Measurements from ENCODE around the gene MCCD1. TPM values are rescaled to one million over a fixed set of nuclear protein-coding genes. Genes with fewer than 3 reads are reported as not detected.
"Not testable (repeated sequence)": the region's sequence is repeated elsewhere in the genome, so short reads cannot be mapped to it uniquely, and the experiment has no call there.

The MCCD1 gene
- total RNA-seq, 1 donor from 2014 or later = not detected

DNA sequence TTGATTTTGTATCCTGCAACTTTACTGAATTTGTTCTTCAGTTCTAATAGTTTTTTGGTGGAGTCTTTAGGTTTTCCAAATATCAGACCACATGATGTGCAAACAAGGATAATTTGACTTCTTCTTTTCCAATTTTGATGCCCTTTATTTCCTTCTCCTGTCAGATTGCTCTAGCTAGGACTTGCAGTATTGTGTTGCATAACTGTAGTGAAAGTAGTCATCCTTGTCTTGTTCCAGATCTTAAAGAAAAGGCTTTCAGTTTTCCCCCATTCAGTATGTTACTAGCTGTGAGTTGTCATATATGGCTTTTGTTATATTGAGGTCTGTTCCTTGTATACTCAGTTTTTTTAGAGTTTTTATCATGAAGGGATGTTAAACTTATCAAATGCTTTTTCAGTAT is 26.2 kb upstream of the MCCD1 start:
- intact Hi-C loops (cut with DNase I) = no loop called here

DNA sequence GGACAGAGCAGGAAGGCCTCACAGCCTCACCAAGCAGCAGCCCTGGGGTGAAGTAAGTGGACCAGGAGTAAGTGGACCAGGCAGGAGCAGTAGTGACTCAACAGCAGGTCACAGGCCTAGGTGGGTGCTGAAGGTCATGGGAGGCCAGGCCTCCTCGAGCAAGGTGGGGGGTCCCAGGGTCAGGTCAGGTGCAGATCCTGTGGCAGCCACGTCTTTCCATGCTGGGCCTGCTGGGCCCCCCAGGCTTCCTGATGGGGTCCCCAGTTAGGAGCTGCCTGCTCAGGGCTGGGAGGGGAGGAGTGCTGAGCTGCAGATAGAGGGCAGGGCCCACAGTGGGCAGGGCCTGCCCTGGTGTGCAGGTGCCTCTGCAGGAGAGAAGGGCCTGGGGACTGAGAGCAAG is 19.7 kb upstream of the MCCD1 start:
- intact Hi-C loops (cut with DNase I); DNase-seq (ENCODE audit: low spot score): not testable (repeated sequence)

More for the DNA sequence above, 26.2 kb upstream of the MCCD1 start:
- no peak for DNase-seq (ENCODE audit: low spot score)

DNA sequence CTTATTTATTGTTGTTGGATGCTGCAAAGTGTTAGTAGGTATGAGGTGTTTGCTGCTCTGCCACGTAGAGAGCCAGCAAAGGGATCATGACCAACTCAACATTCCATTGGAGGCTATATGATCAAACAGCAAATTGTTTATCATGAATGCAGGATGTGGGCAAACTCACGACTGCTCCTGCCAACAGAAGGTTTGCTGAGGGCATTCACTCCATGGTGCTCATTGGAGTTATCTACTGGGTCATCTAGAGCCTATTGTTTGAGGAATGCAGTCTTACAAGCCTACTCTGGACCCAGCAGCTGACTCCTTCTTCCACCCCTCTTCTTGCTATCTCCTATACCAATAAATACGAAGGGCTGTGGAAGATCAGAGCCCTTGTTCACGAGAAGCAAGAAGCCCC is 18.8 kb upstream of the MCCD1 start:
- intact Hi-C loops (cut with DNase I) = no loop called here
- DNase-seq (ENCODE audit: low spot score) = no peak

DNA sequence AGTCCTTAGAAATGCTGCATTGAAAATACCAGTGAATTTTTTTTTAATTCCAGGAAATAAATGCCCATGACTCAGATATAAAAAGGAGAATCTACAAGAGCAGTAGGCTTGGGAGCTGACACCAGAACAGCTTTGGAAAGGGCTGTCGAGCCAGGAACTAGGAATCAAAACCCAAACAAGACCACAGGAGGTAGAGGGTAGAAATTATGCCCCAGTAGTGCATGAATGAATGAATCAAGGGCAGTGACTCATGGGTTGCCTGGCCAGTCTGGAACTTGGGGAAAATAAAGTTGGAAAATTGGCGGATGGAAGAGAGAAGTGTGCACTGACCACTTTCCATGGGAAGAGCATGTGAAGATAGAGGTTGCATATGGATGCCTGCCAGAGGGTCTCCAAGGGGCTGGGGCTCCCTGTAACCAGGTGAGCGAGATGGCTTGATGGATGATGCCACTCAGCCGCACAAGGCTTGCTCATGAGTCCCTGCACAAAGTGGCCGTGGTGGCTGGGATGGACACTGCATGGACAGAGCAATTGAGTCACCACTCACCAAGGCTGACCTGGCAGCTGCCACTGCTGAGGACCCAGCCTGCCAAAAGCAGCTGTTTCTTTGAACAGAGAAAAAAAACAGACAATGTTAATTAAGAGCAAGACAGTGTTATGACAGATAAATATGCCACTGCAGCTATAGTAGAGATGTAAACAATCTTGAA is 15.2 kb upstream of the MCCD1 start:
- intact Hi-C loops (cut with DNase I) = no loop called here
- DNase-seq (ENCODE audit: low spot score) = no peak

DNA sequence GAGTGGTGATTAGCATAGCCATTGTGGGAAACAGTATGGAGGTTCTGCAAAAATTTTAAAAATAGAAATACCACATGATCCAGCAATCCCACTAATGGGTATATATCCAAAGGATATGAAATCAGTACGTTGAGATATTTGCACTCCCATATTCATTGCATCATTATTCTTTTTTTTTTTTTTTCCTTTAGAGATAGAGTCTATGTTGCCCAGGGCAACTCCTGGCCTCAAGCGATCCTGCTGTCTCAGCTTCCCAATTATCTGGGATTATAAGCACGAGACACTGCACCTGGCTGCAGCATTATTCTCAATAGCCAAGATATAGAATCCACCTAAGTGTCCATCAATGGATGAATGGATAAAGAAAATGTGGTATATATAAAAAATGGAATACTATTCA is 6.9 kb upstream of the MCCD1 start:
- intact Hi-C loops (cut with DNase I) = no loop called here
- no peak for DNase-seq (ENCODE audit: low spot score)

DNA sequence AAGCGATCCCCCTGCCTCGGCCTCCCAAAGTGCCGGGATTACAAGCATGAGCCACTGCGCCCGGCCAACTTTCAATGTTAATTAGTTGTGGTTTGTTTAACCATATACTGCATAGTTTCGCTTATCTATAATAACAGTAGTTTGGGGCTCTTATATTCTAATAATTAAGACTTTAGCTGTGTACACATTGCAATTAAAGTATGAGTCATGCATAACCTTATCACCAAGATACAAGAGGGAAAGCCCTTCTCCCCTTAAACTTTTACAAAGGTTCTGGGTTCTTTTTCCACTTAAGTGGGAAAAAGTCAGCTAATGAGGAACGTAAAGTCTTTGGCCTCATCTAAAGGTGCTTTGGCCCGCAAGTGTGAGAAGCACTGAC is 3.2 kb upstream of the MCCD1 start:
- DNase-seq (ENCODE audit: low spot score) = no peak
- intact Hi-C loops (cut with DNase I) = no loop called here

DNA sequence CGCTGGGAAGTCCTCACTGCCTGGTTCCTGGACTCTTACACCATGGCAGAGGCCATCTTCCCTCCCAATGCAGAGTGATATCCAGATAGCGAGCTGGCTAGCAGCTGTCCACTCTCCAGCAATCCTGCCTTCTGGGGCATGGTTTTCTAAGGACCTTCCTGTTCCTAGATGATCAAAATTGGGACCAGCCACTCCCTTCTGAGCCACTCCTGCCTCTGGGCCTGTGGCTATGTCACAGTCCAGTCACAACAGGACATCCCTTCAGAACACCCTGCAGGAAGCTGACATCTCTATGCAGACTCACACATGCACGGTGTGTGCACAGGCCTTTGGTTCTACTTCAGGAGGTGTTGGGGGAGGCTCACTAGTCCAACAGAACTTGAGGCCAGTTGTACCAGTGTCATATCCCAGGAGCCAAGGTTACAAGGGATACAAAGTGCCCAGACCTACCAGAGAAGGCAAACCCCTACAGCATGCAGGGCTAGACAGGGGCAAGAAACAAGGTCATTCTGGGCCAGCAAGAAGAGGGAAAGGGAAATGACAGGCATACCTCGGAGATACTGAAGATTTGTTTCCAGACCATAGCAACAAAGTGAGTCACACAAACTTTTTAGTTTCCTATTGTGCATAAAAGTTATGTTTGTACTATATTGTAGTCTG is 2.7 kb upstream of the MCCD1 start:
- intact Hi-C loops (cut with DNase I) = no loop called here
- no peak for DNase-seq (ENCODE audit: low spot score)

DNA sequence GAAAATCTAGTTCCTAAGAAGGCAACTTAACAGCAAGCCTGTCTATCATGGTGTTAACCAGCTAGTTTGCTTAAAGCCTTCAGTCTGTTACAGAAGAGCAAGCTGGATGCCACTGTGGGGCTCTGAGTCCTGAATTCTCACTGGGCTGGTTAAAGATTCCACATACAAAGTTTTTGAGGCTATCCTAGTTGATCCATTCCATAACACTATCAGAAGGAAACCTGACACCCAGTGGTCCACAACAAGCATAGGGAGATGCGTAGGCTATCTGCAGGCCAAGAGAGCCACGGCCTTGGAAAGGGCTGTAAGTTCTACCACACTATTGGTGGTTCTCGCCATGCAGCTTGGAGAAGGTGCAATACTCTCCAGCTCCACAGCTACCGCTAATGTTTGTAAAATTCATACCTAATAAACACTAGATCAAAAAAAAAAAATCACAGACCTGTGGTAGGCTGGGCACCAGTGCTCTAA is 420 bp upstream of the MCCD1 start:
- no peak for DNase-seq (ENCODE audit: low spot score)
- intact Hi-C loops (cut with DNase I) = no loop called here

DNA sequence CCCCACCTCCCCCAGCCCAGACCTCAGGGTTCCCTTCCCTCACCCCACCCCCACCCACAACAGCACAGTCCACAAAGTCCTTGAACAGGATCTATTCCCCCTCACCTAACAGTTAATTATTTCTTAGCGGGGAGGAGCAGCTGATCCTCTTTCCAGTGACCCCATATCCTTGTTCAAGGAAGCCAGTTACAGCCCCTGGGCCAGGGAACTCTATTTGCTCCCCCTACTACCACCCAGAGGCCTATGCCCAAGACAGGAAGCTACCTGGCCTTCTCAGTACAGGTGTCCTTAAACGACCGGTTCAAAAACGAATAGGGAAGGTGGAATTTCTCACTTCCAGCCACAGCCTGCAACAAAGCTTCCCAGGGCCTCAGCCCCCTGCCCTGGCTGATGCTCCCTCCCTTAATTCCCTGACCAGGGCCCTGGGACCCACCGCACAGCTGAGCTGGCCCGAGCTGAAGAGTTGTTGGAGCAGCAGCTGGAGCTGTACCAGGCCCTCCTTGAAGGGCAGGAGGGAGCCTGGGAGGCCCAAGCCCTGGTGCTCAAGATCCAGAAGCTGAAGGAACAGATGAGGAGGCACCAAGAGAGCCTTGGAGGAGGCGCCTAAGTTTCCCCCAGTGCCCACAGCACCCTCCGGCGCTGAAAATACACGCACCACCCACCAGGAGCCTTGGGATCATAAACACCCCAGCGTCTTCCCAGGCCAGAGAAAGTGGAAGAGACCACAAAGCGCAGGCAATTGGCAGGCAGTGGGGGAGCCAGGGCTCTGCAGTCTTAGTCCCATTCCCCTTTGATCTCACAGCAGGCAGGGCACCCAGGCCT is 778 bp downstream of the MCCD1 start:
- DNase-seq (ENCODE audit: low spot score) = no peak
- intact Hi-C loops (cut with DNase I) = no loop called here

DNA sequence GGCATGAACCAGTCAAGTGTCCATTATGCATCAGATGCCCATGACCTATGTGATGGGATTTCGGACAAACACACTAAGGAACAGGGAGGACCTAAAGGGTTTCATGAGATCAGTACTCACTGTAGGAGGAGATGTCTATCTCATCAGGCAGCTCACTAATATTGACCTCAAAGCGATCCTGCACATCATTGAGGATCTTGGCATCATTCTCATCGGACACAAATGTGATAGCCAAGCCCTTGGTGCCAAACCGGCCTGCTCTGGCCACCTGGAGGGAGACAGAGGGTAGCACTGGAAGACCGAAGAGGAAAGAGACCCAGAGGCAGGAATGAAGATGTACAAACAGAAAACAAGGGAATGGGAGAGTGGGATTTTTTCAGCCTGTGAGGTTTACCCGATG is 1.9 kb downstream of the MCCD1 start:
- intact Hi-C loops (cut with DNase I) = no loop called here
- DNase-seq (ENCODE audit: low spot score) = no peak

DNA sequence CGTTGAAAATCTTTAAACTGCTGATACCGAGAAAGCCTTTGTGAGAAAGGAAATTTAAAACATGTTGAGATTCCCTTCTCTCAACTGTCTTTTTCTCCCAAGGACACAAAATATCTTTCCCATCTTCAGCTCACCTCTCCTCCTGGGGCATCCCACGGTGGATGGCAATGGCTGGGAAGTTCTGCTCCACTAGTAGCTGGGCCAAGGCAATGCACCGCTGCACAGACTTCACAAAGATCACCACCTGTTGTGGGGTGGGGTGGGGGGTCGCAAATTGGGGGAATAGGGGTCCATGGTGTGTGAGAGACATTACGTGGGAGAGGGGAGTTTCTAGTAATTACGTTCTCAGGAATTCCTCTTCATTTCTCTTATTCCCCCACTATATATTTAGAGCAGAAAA is 2.4 kb downstream of the MCCD1 start:
- intact Hi-C loops (cut with DNase I) = no loop called here
- DNase-seq (ENCODE audit: low spot score) = no peak

DNA sequence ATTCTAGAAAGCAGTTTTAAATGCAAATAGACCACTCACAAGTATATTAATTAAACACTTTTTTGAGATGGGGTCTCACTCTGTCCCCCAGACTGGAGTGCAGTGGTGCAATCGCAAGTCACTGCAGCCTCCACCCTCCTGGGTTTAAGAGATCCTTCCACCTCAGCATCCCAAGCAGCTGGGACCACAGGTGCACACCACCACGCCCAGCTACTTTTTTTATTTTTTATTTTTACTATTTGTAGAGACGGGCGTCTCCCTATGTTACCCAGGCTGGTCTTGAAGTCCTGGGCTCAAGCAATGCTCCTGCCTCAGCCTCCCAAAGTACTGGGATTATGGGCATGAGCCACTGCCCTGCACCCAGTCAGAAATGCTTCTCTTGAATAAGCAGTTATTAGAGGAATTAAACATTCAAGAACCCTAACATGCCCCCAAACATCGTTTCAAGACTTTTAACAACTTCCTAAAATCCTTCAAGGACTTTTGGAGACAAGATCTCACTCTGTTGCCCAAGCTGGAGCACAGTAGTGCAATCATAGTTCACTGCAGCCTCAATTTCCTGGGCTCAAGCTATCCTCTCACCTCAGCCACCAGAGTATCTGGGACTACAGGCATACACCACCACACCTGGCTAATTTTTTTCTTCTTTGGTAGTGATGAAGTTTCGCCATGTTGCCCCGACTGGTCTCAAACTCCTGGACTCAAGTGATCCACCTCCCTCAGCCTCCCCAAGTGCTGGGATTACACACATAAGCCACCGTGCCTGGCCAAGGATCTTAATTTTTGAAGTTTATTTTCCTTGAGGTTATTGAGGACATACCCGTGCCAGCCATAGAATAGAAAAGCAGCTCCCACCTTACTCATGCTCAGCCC is 3.2 kb downstream of the MCCD1 start:
- no peak for DNase-seq (ENCODE audit: low spot score)
- intact Hi-C loops (cut with DNase I) = no loop called here

DNA sequence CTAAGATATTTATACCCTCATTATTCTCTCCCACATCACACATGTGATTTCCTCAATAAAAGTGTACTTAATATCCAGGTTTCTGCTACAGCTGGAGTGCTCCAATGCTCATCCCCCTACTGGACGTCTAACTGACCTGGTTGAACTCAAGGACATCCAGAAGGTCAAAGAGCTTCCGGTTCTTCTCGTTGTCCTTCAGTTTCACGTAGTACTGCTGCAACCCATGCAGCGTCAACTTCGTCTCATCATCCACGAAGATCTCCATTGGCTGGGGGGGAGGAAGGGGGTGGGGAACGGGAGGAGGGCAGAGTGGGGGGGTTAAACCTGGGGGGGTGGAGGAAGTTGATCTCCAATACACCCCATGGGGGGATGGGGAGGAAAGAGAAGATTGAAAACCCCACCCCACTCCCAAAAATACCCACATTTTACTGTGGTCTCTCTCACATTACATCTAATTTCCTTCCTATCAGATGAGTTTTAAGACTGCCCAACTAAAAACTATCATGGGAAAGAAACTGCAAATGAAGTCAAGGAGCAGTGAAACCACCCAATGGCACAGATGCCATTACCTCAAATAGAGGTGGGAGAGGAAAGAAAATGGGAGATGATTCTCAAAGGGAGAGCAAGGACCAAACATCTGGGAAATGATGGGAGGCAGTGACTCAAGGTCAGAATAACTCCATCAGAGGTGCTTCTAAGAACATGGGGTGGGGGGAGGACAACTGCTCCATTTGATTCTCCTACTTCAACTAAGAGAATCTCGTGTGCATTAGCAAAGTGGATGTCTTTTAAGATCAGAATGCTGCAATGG is 4.1 kb downstream of the MCCD1 start:
- DNase-seq (ENCODE audit: low spot score) = no peak
- intact Hi-C loops (cut with DNase I) = no loop called here

DNA sequence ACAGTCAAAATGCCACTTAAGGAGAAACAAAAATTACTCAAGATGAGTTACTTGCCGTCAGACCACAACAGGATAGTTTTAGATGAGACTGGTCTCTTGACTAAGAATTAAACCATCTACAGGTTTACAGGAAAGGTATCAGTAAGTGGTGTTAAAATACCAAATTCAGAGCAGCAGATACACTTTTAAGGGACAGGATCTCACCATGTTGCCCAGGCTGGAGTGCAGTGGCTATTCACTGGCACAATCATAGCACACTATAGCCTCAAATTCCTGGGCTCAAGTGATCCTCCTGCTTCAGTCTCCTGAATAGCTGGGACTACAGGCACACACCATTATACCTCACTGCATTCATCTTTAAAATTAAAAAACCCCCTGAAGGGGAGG is 4.7 kb downstream of the MCCD1 start:
- DNase-seq (ENCODE audit: low spot score) = no peak
- intact Hi-C loops (cut with DNase I) = no loop called here

DNA sequence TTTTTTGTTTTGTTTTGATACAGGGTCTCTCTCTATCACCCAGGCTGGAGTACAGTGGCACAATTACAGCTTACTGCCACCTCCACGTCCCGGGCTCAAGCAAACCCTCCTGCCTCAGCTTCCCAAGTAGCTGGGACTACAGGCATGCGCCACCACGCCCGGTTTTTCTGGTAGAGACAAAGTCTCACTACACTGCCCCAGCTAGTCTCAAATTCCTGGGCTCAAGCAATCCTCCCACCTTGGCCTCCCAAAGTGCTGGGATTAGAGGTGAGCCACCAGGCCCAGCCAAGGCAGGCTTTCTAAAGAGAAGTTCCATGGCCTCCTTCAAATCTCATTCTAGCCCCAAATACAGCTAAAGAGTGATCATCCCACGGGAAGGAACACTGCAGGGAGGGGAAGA is 5.2 kb downstream of the MCCD1 start:
- intact Hi-C loops (cut with DNase I) = no loop called here
- no peak for DNase-seq (ENCODE audit: low spot score)

DNA sequence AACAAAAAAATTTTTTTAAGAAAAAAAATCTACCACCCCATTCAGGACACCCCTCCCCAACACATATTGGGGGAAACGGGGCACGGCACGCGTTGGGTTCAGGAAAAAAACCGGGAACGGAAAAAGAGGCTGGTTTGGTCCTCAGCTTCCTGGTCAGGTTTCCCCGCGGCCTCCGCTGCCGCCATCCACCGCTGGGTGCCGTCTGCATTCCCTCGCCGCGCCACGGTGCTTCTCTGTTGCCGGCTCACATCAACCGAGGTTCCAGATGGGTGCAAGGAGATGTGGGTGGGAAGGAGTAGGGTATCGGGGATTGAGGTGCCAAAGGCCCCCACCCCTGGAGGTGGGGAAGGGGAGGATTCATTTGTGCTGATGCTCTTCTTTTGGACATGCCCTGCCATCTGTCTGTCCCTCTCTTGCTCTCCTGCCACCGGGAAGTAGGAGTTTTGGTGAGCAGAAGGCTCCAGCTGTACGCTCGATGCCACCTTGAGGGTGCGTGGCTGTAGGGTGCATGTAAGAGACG is 5.8 kb downstream of the MCCD1 start:
- no peak for DNase-seq (ENCODE audit: low spot score)
- intact Hi-C loops (cut with DNase I) = no loop called here

DNA sequence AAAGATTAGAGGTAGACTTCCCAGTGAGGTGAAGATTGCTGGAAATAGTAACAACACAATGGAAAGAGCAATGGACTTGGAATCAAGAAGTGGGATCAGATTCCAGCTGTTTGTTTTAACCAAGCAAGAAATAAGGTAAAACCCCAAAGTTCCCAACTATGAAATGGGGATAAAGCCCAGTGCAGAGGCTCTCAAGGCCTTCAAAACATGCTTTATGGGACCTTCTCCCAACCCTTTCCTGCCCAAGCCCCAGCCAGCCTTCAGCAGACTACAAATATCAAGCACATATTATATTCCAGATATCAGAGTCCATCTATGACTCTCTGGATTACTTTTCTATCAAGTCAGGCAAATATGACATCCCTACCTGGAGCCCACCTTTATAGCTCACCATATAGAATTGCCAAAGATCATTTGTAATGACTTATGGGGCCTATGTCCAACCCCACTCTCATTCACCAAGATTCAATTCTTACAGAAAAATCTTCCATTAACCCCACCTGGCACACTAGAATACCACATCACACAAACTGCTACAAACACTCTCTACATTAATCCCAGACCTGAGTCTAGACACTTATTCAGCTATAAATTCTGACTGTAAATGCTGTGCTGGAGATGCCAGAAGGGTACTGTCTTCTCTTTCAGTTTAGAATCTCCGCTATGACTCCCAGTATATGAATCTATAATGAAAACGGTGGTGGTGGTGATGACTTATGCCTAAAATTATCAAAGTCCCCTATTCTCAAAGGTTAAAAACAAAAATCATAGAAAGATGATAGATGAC is 7.0 kb downstream of the MCCD1 start:
- intact Hi-C loops (cut with DNase I) = no loop called here
- DNase-seq (ENCODE audit: low spot score) = no peak

DNA sequence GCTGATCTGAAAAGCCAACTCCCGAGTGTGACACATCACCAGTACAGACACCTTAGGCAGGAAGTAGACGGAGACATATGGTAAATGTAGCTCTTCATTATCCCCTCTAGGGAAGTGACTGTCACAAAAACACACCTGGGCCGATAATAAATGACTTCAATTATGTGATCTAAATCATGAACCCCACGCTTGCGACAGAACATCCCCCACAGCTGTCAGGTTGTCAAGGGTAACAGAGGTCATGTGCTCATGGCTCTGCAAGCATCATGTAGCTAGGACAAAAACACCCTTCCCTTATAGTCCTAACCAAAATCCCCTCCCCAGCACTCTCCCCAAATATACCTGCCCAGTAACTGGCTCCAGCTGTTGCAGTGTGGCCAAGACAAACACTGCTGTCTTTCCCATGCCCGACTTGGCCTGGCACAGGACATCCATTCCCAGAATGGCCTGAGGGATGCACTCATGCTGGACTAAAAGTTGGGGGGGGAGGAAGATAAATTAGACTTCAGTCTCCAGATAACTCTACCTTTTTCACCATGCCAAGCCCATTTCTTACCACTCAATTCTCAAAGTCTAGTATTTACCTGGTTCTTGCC is 10.1 kb downstream of the MCCD1 start:
- no peak for DNase-seq (ENCODE audit: low spot score)
- intact Hi-C loops (cut with DNase I) = no loop called here
